CD4-positive, alpha-beta T cell treated with Interleukin-15 for 4 hours (primary cell): ENCODE data around the gene CACNG4.
"Not testable (repeated sequence)": the region's sequence is repeated elsewhere in the genome, so short reads cannot be mapped to it uniquely, and the experiment has no call there.

ENCODE experiments used
- DNase-seq: peaks from one replicate; pipeline ENCODE4 v3.0.0-alpha.2; 2020; ENCODE audit warnings: low spot score

CACNG4 gene

DNA sequence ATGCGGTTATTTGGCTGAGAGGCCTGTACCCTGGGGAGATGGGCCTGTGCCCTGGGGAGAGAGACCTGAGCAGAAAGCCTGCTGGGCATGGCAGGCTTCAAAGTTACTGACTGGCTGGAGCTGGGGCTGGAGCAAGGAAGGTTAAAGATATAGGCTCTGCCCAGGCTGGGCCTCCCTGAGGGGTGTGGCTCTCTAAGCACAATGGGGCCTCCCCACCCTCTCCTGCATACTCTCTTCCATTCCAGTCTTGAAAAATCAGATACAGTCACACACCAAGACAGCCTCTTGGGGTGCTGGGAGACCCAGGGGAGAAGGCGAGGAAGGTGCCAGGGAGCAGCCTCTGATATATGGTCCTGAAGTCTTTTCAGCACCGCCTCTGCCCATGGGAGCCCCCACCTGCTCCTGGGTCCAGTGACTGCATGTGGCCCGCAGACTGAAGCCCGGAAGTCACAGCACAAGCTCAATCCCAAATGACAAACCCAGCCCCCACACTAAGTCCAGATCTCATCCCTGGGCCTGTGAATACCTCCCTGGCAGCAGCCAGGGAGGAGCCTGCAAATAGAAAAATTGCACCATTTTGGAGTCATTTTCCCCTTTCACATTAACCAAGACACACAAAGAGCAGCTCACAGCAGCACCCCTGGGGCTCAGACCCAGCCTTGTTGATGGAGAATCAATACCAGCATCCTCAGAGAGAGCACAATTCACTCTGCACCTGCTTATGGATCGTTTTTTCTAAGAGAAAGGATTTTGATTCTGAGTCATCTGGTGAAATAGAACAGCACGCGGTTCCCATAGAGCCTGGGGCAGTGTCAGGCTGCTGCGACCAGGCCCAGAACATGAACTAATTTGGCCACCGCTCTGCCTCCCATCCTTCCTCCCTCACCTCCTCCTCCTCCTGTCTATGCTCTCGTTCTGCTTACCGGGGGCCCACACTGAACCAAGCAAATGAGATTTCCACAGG lies 54.2 kb downstream of the CACNG4 start:
- DNase-seq, result no peak

DNA sequence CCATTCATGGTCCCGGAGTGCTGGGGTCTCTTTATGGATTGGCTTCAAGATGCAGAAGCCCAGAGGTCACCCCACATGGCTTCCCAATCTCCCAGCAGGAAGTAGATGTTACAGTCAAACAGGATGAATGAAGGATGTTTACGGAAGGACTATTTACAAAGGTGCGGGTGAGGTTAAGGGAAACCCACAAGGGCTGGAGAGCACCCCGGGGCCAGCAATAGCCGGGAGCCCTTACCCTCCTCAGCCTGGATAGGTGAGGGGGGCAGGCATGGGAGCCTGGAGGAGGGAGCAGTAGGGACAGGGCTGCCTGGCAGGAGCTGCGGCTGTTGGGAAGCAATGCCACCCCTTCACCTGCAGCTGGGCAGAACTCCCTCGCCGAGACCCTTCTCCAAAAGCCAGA lies 55.3 kb downstream of the CACNG4 start:
- no peak for DNase-seq

DNA sequence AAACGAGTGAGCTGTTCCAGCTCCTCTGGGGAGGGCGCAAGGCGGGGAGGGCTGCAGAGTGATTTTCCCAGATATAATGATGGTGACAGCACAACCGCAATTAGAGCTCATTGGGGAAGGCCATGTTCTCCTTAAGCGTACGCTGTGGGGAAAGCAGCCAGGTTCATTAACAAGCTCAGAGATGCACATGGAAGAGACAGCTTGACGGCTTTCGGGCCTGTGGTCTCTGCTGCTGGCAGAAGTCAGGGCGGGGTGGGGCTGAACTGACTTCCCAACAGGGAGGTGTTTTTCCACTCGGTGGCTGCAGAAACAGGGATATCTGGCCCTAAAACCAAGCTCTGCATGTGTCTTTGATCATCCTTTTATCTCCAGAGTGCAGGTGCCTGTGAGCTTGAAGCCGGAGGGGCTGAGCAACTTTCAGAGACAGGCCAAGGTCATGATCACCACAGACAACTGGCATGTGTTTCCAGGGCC lies 55.8 kb downstream of the CACNG4 start:
- no peak for DNase-seq

DNA sequence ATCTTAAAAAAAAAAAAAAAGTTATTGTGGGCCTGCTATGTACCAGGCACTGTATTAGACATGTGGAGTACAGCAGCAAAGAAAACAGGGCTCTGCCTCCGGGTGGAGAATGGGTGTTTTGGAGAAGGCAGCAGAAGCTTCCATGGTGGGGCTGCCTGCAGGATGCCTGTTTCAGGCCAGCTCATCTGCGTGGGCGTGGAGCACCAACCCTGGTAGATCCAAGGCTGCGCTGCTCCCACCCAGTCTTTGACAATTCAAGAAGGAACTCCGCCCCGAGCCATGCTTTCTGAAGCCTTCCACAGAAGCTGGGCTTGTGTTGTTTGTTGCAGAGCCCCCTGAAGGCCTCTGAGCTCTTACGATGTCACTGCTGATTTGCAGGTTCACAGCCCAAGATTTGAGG lies 56.7 kb downstream of the CACNG4 start:
- no peak for DNase-seq

DNA sequence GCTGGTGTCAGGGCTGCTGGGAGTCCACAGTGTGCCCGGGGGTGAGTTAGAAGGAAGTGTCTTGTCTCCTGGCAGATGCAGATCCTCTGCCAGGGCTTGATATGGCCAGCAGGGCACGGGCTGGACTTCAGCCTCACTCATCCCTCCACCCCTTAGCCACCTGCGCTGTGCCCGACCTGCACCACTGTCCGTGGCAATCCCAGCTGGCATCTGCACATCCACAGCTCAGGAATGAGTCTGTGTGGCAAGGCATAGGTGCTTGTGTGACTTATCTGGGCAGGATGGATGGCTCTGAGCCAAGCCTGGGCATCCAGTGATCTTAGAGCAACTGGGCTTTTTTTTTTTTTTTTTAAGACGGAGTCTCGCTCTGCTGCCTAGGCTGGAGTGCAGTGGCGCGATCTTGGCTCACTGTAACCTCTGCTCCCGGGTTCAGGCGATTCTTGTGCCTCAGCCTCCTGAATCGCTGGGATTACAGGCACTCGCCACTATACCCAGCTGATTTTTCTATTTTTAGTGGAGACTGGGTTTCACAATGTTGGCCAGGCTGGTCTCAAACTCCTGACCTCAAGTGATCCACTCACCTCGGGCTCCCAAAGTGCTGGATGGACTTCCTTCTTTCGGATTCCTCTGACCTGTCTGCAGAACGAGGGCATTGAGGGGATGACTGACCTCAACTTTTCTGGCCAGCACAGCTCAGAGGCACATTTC lies 57.4 kb downstream of the CACNG4 start:
- DNase-seq, result no peak

DNA sequence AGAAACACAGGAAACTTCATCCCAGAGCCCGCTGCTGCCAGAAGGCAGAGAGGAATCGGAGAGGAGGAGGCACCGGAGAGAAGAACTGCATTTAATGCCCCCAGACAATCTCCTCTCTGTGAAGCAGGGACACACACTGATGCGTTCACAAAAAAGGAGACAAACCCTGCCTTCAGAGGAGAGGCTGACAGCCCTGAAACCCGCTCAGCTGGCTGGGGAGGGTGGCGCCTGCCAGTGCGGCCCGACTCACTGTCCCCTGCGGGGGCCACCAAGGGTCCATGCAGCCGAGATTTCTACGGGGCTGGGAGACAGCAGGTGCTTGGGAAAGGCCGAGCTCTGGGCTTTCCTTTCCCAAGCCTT lies 57.9 kb downstream of the CACNG4 start:
- no peak for DNase-seq

DNA sequence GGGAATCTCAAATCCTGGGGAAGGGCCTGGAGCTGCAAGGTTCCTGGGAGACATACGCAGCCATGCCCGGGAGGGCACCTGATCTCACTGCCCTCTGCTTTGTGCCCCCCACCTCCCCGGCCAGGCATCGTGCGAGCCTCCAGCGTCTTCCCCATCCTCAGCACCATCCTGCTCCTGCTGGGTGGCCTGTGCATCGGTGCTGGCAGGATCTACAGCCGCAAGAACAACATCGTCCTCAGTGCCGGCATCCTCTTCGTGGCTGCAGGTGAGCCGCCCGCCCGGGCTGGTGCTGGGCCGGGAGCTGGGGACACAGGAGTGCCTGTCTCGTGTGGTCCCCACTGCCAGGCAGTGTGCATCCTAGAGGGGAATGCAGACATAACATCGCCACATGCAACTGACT lies 60.2 kb downstream of the CACNG4 start:
- DNase-seq, result no peak

DNA sequence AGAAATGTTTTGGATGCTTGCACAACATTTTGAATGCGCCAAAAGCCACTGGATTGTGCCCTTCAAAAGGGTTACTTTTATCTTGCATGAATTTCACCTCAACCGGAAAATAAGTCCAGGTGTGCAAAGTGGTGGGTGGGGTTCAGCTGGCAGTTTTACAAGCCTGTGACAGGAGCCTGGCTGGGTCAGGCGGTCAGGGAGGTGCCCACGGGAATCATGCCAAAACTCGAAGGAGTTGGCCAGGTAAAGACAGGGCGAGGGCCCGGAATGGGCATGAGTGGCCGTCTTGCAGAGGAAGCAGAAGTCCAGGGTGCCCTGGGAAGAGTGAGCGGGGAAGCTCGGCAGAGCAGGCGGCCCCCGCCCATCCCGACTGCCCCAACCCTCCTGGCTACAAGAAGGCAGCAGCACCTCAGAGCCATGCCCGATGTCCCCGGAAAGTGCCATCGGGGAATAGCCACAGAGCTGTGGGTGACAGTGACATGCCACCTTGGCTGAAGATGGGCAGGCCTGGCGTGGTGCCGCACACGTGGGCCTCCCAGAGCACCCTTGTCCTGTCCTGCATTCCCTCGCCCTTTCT lies 60.8 kb downstream of the CACNG4 start:
- DNase-seq, result no peak

DNA sequence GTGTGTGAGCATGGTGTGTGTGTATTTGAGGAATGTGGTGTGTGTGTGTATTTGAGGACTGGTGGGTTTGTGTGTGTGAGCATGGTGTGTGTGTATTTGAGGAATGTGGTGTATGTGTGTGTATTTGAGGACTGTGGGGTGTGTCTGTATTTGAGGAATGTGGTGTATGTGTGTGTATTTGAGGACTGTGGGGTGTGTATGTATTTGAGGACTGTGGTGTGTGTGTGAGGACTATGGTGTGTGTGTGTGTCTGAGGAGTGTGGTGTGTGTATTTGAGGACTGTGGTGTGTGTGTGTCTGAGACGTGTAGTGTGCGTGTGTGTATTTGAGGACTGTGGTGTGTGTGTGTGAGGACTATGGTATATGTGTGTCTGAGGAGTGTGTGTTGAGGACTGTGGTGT lies 61.8 kb downstream of the CACNG4 start:
- DNase-seq, result no peak

DNA sequence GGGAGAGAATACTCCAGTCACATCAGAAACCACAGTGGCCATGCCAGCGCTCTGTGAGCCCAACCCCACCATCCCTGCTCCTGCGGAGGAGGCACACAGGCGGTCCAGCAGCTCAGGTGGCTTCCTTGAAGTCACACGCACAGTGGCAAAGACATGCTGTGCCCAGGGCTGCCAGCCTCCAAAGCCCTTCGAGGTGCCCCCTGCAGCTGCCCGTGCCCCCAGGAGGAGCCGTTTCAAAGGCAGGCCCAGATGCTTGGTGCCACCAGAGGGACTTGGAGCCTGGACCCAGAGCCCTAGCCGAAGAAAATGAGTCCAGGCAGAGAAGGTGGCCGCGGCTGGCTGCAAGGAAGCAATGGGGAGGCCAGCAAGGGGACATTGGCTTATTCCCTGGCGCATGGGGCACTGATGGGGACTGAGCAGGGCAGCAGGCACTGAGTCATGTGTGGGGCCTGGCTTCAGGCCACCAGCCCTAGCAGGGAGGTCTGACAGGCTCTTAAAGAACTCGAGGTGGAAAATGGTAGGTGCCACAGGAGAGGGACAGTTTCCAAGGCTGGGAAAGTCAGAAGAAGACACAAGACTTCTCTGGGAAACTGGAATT lies 62.6 kb downstream of the CACNG4 start:
- no peak for DNase-seq

DNA sequence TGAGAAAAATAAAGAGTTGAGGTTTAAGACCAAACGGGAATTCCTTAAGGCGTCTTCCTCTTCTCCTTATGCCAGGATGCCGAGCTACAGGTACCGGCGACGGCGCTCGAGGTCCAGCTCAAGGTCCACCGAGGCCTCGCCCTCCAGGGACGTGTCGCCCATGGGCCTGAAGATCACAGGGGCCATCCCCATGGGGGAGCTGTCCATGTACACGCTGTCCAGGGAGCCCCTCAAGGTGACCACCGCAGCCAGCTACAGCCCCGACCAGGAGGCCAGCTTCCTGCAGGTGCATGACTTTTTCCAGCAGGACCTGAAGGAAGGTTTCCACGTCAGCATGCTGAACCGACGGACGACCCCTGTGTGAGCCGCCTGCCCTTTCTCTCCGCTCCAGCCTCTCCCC lies 66.1 kb downstream of the CACNG4 start:
- DNase-seq, result no peak

DNA sequence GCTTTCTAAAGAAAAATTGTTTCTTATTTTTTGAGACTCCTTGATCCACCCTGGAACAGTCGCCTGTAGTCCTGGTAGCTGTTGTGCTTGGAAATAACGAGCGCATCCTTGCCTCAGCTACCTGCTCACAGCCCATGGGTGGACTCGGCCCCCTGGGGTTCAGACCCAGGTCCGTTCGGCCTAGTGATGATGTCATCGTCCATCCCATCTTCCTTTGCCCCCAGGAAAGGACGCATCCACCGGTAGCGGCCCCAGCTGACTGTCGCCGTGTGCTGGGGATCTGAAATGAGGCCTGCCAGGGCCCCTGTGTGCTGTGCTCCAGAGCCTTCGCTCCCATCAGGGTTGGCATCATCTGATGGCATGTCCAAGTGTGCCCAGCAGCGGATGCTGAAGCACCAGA lies 67.9 kb downstream of the CACNG4 start:
- no peak for DNase-seq

DNA sequence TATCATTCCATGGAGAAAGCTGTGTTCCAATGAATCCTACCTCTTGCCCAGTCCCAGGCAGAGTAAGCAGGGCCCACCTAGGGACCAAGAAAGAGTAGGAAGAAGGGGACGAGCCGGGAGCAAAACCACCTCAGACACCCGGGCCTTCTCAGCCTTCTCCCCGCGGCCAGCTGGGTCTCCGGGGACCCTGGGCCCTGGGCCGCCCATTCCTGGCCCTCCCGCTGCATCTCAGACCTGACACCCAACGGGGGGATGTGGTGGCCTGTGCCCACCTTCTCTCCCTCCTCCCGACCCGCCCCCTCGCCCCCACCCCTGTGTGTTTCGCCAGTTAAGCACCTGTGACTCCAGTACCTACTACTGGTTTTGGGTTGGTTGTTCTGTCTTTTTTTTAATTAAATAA lies 68.5 kb downstream of the CACNG4 start:
- DNase-seq, result no peak

DNA sequence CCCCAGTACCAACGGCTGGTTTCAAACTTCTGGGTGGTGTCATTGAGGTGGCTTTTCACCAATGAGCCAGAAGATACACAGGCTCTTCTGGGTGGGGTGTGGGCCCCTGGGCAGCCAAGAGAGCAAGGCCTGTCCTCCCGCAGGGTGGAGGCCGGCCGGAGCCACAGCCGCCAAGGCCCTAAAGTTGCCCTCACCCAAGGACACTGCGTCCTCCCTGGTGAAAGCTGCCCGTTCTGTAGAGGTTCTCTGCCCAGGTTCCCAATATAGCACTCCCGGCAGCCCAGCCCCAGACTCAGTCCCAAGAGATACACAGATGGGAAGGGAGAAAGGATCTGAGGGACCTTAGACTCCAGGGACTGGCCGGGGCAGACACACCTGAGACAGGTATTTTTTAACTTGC lies 69.1 kb downstream of the CACNG4 start:
- no peak for DNase-seq

DNA sequence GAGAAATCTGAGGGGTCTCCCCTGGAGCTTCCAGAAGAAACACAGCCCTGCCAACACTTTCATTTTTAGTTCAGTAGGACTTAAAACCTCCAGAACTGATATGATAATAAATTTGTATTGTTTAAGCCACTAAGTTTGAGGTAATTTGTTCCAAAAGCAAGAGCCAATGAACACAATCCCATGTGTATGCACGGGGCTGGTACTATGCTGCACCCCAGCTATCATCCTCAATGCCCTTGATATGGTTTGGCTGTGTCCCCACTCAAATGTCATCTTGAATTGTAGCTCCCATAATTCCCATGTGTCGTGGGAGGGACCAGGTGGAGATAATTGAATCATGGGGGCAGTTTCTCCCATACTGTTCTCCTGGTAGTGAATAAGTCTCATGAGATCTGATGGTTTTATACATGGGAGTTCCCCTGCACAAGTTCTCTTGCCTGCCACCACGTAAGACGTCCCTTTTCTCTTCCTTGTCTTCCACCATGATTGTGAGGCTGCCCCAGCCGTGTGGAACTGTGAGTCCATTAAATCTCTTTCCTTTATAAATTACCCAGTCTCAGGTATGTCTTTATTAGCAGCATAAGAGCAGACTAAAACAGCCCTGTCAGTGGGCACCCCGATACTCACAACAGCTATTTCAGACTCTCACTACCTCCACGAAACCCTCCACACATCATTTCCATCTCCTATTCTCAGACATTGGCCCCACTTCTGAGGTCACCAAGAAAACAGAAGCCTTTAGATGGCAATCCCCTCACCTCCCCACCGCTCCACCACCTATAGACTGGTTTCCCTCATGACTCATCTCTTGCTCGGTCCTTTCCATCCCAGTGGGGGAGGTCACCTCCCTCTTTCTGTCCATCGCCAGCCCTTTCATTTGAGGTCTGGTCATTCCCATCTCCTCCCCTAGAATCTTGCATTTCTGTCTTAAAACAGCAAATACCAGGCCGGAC lies 70.9 kb downstream of the CACNG4 start:
- DNase-seq, result no peak

DNA sequence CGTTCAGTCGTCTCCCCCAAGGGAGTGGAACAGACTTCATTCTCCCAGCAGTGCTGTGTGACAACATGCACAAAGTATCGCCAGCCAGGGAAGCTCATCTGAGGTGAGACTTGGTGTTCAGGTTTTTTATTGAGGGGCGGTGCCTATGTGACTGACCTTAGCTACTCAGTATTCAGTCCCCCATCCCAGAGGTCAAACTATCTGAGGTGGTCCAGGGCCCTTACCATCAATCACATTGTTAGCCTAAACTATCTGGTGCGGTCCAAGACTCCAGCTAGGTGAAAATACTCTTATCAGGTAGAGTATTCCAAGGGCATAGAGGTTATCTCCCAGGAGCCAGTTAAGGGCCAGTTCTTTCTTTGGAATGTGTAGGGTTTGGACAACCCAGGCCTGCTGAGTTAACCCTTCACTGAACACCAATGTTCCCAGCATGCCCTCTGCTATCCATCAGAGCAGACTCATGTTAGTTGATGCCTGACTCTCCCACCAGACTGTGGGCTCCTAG lies 74.4 kb downstream of the CACNG4 start:
- DNase-seq, result no peak

DNA sequence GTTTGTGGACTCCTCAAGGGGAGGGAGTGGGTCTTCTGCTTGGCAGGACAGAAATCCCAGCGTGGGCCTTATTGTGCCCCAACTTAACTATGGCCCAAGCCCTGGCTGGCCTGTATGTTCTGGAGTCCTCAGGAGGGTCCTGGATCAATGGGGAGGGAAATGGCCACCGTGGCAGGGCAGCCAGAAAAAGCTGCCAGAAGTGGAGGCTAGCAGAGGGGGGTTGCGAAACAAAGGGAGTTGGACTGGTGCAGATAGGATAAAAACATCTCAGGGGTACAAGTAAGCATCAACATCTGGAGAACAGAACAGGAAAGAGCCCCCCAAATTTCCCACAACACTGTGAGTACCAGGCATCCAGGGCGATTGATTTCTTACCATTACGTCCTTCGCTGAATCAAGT lies 76.1 kb downstream of the CACNG4 start:
- DNase-seq, result no peak

DNA sequence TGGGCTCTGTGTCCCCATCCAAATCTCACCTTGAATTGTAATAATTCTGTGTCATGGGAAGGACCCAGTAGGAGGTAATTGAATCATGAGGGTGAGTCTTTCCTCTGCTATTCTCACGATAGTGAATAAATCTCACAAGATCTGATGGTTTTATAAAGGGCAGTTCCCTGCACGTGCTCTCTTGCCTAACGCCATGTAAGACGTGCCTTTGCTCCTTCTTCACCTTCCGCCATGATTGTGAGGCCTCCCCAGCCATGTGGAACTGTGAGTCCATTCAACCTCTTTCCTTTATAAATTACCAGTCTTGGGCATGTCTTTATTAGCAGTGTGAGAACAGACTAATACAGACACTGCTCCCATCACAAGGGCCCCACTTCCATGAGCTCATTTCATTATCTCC lies 76.6 kb downstream of the CACNG4 start:
- DNase-seq, result not testable (repeated sequence)

DNA sequence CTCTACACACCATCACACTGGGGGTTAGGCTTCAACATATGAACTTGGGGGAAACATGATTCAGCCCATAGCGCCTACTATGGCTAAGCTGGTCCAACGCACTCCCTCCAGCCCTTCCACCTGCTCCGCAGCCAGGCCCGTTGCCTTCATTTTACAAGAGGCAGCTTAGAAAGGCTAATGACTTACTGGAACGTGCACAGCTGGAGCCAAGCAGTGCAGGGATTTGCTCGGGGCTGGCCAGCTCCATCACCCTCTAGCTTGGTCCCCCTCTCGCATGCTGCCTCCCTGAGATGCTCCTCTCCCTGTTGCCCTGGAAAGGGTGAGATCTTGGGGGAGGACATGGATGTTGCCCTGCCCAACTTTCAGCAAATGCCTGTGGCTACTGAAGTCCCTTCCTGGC lies 77.0 kb downstream of the CACNG4 start:
- no peak for DNase-seq

DNA sequence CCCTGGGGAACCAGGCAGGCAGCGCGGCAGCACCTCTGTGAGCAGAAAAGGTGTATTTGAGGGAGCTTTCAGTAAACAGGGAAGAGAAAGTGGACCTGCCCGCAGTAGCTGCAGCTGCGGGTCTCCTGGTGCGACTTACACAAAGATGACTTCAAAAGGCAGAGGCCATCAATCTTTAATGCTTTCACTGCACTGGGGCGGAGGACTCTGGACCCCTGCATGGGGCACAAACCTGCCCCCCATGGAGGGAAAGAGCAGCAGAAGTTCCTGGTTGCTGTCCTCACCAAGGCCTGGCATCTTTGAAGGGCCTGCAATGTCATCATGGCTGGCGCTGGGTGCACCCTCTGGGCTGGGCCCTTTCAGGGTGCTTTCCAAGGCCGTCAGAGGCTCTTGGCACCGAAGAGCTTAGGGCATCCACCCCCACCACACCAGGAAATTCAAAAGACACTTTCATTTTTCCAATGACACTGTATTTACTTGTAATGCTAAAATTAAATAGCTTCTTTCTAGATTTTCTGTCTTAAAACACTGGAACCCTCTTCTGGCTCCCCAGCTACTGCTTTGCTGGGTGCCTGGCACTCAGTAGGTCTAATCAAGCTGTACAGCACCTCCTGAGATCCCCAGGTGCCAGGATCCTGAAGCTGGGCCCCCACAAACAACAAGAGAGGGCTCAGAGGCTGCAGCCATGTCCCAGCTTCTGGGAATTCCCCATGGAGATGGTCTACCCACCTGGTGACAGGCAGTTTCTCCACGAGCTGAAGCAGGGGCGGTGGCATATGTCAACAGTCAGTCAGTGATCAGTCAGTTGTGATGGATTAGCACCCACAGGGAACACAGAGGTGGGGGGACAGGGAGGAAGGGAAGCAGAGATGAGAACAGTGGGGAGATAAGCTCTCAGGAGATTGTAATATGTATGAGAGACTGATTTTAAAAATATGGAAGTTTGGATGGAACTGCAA lies 77.7 kb downstream of the CACNG4 start:
- DNase-seq, result no peak
